GM19455 (cell line): Measurements from ENCODE around the gene PAXX.
"Not testable (repeated sequence)": the region's sequence is repeated elsewhere in the genome, so short reads cannot be mapped to it uniquely, and the experiment has no call there.

Experiments used
- ATAC-seq: cut with Tn5 transposase; IDR thresholded peaks from one replicate; pipeline ENCODE4 v1.9.1; 2021; ENCODE audit not compliant: unreplicated experiment

Gene PAXX

GRCh38 chr9:137030538-137031527 lies 38.6 kb downstream of the PAXX start:
- ATAC-seq, result no peak

GRCh38 chr9:137031904-137032640 lies 39.9 kb downstream of the PAXX start, which contains the start of gene FUT7:
Gene FUT7, minus strand, starts transcription at chr9:137032088. Its CDS starts 97 bp downstream, at chr9:137031991.
- ATAC-seq, result no peak

DNA sequence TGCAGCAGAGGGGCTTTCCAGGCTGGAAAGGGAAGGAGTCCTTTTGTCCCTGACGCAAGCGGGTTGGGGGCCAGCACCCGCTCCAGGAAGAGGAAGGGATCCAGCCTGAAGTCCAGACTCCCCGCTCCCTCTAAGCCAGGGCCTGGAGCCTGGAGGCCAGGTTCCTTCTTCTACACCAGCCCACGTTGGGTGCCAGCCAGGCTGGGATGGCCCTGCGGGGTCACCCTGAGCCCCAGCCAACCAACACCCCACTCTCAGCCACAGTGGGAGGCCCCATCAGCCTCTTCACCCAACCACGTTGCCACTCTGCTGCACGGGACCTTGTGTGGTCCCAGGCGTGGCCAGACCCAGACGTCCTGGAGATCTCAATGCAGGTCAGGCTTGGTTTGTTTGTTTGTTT lies 40.6 kb downstream of the PAXX start:
- ATAC-seq, result no peak

DNA sequence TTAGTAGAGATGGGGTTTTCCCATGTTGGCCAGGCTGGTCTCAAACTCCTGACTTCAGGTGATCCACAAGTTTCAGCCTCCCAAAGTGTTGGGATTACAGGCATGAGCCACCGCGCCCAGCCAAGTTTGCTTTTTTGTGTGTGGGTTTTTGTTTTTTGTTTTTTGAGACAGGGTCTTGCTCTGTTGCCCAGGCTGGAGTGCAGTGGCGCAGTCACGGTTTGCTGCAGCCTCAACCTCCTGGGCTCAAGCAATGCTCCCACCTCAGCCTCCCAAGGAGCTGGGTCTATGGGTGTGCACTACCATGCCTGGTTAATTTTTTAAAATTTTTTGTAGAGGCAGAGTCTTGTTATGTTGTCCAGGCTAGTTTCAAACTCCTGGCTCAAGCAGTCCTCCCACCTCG lies 41.3 kb downstream of the PAXX start:
- not testable (repeated sequence) for ATAC-seq

DNA sequence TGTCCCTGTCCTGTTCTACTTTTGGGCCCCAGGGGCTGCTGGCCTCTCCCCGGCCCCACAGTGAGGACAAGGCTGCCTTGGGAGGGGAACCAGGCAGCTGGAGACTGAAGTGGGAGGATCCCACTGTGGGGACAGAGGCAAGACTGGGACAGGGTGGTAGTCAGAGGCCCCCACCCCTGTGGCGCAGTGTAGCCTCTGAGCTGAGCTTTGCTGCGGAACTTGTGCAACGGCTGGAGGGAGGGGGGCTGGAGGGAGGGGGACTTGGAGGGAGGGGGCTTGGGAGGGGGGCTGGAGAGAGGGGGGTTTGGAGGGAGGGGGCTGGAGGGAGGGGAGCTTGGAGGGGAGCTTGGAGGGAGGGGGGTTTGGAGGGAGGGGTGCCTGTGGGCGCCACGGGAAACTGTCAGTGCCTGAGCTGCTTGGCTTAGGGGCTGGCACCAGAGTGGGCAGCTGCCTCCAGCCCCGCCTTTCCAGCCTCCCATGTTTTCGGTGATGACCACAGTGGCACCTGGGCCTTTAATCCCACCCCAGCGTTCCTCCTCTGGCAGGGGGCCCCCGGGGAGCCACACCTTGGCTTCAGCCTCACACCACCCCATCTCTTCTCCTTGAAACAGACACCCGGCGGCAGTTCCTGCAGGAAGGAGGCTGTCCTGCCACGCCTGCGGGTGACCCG lies 42.0 kb downstream of the PAXX start:
- ATAC-seq, result no peak

DNA sequence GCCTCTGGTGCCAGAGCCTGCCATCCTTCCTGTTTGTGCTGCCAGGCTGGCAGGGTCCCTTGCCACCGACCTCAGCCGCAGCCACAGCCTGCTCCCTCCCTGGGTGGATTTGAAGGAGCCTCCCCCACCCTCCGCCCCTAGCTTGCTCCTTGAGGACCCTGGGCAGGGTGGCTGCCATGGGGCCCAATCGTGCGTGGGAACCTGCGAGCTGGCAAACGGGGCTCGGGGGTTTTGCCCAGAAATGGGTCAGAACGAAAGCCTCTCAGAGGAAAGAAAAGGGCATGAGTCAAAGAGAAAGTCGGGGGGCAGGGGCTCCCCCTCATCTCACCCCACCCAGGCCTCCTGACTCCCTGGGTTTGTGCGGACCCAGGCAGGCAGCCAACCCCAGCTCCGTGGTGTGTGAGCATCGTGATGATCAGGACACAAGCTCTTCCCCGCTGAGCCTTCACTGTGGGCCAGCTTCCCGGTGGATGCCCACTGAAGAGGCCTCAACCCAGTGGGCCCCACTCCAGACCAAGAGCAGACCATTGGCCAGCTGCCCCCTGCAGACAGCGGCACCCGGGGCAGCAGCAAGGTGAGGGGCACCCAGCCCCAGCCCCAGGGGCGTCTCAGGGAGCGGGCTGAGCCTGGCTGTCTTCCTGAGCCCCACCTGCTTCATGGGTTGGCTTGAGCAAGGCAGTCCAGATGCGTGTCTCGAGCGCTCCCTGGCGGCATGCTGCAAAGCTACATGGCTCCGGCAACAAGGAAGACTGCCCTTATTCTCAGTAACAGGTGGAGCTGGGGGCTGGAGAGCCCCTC lies 42.7 kb downstream of the PAXX start:
- no peak for ATAC-seq

DNA sequence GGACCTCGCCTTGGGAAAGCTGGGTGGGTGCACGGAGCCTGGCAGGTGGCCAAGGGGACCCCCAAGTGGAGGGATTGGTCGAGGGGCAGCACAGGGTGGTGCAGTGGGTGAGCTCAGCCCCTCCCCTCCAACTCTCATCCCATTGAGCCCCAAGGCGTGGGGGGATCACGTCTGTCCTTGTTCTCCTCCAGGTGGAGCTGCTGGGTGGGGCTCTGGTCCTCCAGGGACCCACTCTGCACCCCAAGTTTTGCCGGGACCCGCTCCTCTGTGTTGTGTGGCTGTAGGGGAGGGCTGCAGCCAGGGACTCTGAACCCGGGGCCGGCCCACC lies 43.2 kb downstream of the PAXX start:
- ATAC-seq, result no peak

DNA sequence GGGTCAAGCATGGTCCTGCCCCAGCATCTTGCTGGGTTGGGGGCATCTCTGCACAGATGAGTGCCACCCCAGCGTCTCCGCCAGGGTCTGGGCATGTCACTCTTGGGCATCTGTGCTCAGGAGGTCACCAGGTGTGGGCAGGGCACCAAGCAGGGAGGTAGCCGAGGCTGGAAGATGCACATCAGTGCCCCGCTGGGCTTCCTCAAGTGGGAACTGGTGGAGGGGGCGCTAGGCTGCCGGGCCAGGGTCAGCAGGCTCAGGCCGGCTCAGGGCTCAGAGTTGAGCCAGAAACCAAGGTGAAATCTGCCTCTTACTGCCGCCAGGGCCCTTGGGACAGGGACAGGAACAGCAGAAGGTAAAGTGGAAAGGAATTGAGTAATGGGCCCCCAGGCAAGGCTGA lies 43.7 kb downstream of the PAXX start:
- ATAC-seq, result no peak

DNA sequence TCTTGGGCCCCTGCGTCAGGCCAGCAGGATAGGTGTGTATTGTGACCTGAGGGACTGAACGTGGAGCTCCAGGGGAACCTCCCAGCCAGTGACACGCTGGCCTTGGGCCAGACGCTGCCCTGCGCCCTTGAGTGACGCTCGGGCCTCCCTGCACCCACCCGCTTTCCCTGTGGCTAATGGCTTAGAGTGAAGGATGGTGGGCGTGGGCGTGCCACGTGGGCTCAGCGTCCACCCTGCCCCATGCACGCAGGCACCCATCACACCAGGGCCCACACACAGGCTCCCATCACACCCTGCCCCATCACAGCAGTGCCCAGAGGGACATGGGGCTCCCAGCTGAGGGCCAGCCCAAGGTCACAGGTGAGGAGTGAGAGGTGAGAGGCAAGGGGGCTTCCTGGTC lies 44.8 kb downstream of the PAXX start:
- no peak for ATAC-seq

- ATAC-seq, result no peak
Observed at GRCh38 chr9:137037483-137037882, 45.3 kb downstream of the PAXX start.

DNA sequence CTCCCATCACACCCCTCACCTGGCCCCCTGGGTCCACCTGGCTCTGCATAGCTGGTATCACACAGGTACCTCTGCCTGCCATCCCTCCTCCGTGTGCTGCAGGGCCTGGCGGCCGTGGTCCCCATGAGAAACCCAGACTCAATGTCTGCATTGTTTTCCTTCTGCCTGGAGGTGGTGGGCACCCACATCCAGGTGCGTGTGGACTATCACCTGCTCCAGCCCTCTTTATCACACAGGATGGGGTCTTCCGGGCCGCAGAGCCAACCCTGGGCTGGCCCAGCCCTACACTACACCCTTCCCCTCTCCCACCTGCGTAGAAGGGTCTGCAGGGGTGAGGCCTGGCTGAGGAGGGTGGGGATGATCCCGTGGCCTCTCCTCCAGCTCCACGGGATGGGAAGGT lies 46.7 kb downstream of the PAXX start:
- ATAC-seq, result no peak

GRCh38 chr9:137039611-137040366 lies 47.6 kb downstream of the PAXX start:
- ATAC-seq, result no peak

GRCh38 chr9:137040568-137040967 lies 48.3 kb downstream of the PAXX start:
- no peak for ATAC-seq

DNA sequence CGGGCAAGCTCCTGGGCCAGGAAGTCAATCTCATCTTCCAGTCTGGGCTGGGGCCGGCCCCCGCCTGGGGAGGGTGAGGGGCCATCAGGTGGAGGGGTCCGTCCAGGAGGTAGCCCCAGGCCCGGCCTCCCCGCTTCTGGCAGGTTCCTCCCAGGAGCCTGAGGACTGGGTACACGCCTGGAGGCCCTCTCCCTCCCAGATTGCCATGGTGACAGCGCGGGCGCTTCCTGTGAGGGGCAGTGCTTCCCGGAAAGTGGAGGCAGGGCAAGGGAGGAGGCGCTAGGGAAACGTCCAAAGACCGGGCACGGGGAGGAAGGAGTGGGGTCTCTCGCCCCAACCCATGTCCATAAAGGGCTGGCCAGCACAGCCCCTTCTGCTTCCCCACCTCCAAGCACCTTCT lies 48.9 kb downstream of the PAXX start:
- no peak for ATAC-seq

- no peak for ATAC-seq
Observed at GRCh38 chr9:137042751-137043727, 50.8 kb downstream of the PAXX start.
